Measurements from ENCODE around the gene SNAP47.

The SNAP47 gene

GRCh38 chr1:227828786-227829185, 93.6 kb downstream of the SNAP47 start:
- Histone ChIP-seq H3K36me3 (ENCODE audit: control insufficient read depth, insufficient read depth, low read length) (no peaks in the 10 kb centered on the region), H3K4me3 (ENCODE audit: low read length) (no peak overlapping the region), H3K9me3 (ENCODE audit: control insufficient read depth, insufficient read depth, low read length) (no peaks in the 10 kb centered on the region), H3K27me3 (ENCODE audit: control insufficient read depth, insufficient read depth, low read length) (no peaks in the 10 kb centered on the region), H3K4me1 (ENCODE audit: control insufficient read depth, insufficient read depth, low read length) (no peaks in the 10 kb centered on the region), H3K27ac (ENCODE audit: low read length) (no peak overlapping the region)
- DNase-seq (ENCODE audit: low read depth, low spot score), result no peak
- no CpG with 5 or more reads among the region's 3 CpGs for WGBS (ENCODE audit: insufficient coverage, insufficient read length)
